Activated T-helper 2 cell treated with anti-CD3 and anti-CD28 coated beads, Interferon-gamma antibody, Interleukin-2, Interleukin-4, amounts not matched to agents 10 μg/mL and 5 μg/mL and 100 μg/mL, durations not matched to agents 14 hours and 24 hours and 36 hours (primary cell): ENCODE results near the gene ATP5F1C. TPM values are rescaled to one million over a fixed set of nuclear protein-coding genes. Genes with fewer than 3 reads are reported as not detected.

ENCODE experiments used
- total RNA-seq: library from RNA; stranded (reverse); gene quantifications from 2 replicates; pipeline ENCODE4 v1.2.3, GENCODE V29; 2022

ATP5F1C gene
- total RNA-seq, 1 donor from 2014 or later = 403 TPM

Other genes with a start within 250 kb of the ATP5F1C start
- gene ITIH5, start 121.2 kb upstream of the ATP5F1C start, total RNA-seq = not detected in 2 replicates
- gene ITIH2, start 84.9 kb upstream of the ATP5F1C start, total RNA-seq = not detected in 2 replicates
- 9.8 and 12.0 TPM in 2 replicates for gene KIN, start 184 bp upstream of the ATP5F1C start, total RNA-seq
- 17.4 and 17.9 TPM in 2 replicates for gene TAF3, start 30.3 kb downstream of the ATP5F1C start, total RNA-seq